ES-I3 (cell line): Measurements from ENCODE around the gene SULT1C2.

Experiments used
- H3K36me3 ChIP-seq: 2 replicates; pipeline ENCODE4 v1.6.1; 2013; ENCODE audit warnings: mild to moderate bottlenecking, low read length, control low read depth, moderate library complexity; ENCODE audit not compliant: insufficient read depth
- H3K4me1 ChIP-seq: 2 replicates; pipeline ENCODE4 v1.6.1; 2013; ENCODE audit warnings: mild to moderate bottlenecking, control low read depth, low read length; ENCODE audit not compliant: insufficient read depth
- H3K9ac ChIP-seq: 2 replicates; pipeline ENCODE4 v1.6.1; 2013; ENCODE audit warnings: low read depth, mild to moderate bottlenecking, low read length, moderate library complexity
- H3K9me3 ChIP-seq: 2 replicates; pipeline ENCODE4 v1.6.1; 2013; ENCODE audit warnings: mild to moderate bottlenecking, low read length, moderate library complexity; ENCODE audit not compliant: control insufficient read depth, insufficient read depth

The SULT1C2 gene

GRCh38 chr2:108288534-108289106 is at the start of gene SULT1C2:
Gene SULT1C2 (plus strand): TSS chr2:108288895. CDS start chr2:108293668, 4,773 bp downstream.
- no peaks in the 10 kb centered on the region for H3K9me3 ChIP-seq
- H3K4me1 ChIP-seq = no peaks in the 10 kb centered on the region
- peak within 1 kb of the TSS; percentile 36; the same call in 1 of the 2 replicates for H3K9ac ChIP-seq
- H3K36me3 ChIP-seq = no peaks in the 10 kb centered on the region

- Histone ChIP-seq H3K9me3 (peaks cover 13% of the 10 kb centered on the region), H3K4me1 (no peaks in the 10 kb centered on the region), H3K9ac (no peak within 1 kb of the TSS), H3K36me3 (no peaks in the 10 kb centered on the region)
These were observed 48.9 kb upstream of the SULT1C2 start, which contains the start of gene SULT1C3 for GRCh38 chr2:108239786-108240185. Gene SULT1C3 (plus strand): TSS chr2:108239968. CDS start chr2:108247195, 7,227 bp downstream.

GRCh38 chr2:108240966-108241365 is 47.7 kb upstream of the SULT1C2 start:
- Histone ChIP-seq H3K4me1 (no peaks in the 10 kb centered on the region), H3K9ac (no peak overlapping the region), H3K36me3 (no peaks in the 10 kb centered on the region), H3K9me3 (peaks cover 18% of the 10 kb centered on the region)

GRCh38 chr2:108243566-108243965 is 45.1 kb upstream of the SULT1C2 start:
- no peak overlapping the region for H3K9ac ChIP-seq
- H3K9me3 ChIP-seq = peaks cover 14% of the 10 kb centered on the region
- H3K36me3 ChIP-seq = no peaks in the 10 kb centered on the region

GRCh38 chr2:108244667-108245414 is 43.9 kb upstream of the SULT1C2 start:
- H3K9me3 ChIP-seq = peaks cover 14% of the 10 kb centered on the region
- H3K9ac ChIP-seq = no peak overlapping the region
- H3K4me1 ChIP-seq = no peaks in the 10 kb centered on the region

More at GRCh38 chr2:108243566-108243965, 45.1 kb upstream of the SULT1C2 start:
- no peaks in the 10 kb centered on the region for H3K4me1 ChIP-seq

GRCh38 chr2:108253106-108253505 is 35.6 kb upstream of the SULT1C2 start:
- H3K4me1 ChIP-seq = no peaks in the 10 kb centered on the region
- H3K9me3 ChIP-seq = no peaks in the 10 kb centered on the region
- no peaks in the 10 kb centered on the region for H3K36me3 ChIP-seq
- no peak overlapping the region for H3K9ac ChIP-seq

More at GRCh38 chr2:108244667-108245414, 43.9 kb upstream of the SULT1C2 start:
- H3K36me3 ChIP-seq = no peaks in the 10 kb centered on the region

GRCh38 chr2:108257757-108258331 is 30.9 kb upstream of the SULT1C2 start:
- Histone ChIP-seq H3K9me3 (no peaks in the 10 kb centered on the region), H3K4me1 (no peaks in the 10 kb centered on the region), H3K9ac (no peak overlapping the region), H3K36me3 (no peaks in the 10 kb centered on the region)

GRCh38 chr2:108260773-108261172 is 27.9 kb upstream of the SULT1C2 start:
- Histone ChIP-seq H3K9ac (no peak overlapping the region), H3K36me3 (no peaks in the 10 kb centered on the region), H3K9me3 (no peaks in the 10 kb centered on the region), H3K4me1 (no peaks in the 10 kb centered on the region)

- no peaks in the 10 kb centered on the region for H3K9me3 ChIP-seq
- H3K9ac ChIP-seq = no peak overlapping the region
- no peaks in the 10 kb centered on the region for H3K4me1 ChIP-seq
- no peaks in the 10 kb centered on the region for H3K36me3 ChIP-seq
These were observed 26.7 kb upstream of the SULT1C2 start for GRCh38 chr2:108262036-108262435.

GRCh38 chr2:108263401-108263800 is 25.3 kb upstream of the SULT1C2 start:
- no peaks in the 10 kb centered on the region for H3K36me3 ChIP-seq
- H3K9ac ChIP-seq = no peak overlapping the region
- no peaks in the 10 kb centered on the region for H3K9me3 ChIP-seq
- H3K4me1 ChIP-seq = no peaks in the 10 kb centered on the region

GRCh38 chr2:108266218-108266617 is 22.5 kb upstream of the SULT1C2 start:
- H3K36me3 ChIP-seq = no peaks in the 10 kb centered on the region
- no peaks in the 10 kb centered on the region for H3K4me1 ChIP-seq
- no peaks in the 10 kb centered on the region for H3K9me3 ChIP-seq
- H3K9ac ChIP-seq = no peak overlapping the region

GRCh38 chr2:108267101-108267500 is 21.6 kb upstream of the SULT1C2 start:
- Histone ChIP-seq H3K9ac (no peak overlapping the region), H3K4me1 (peaks cover 3% of the 10 kb centered on the region; the same call in 1 of the 2 replicates), H3K9me3 (no peaks in the 10 kb centered on the region)

GRCh38 chr2:108268001-108268400 is 20.7 kb upstream of the SULT1C2 start:
- Histone ChIP-seq H3K36me3 (no peaks in the 10 kb centered on the region), H3K4me1 (peaks cover 3% of the 10 kb centered on the region; the same call in 1 of the 2 replicates), H3K9me3 (no peaks in the 10 kb centered on the region), H3K9ac (no peak overlapping the region)

More at GRCh38 chr2:108267101-108267500, 21.6 kb upstream of the SULT1C2 start:
- no peaks in the 10 kb centered on the region for H3K36me3 ChIP-seq

- no peaks in the 10 kb centered on the region for H3K36me3 ChIP-seq
- H3K4me1 ChIP-seq = peaks cover 3% of the 10 kb centered on the region; the same call in 1 of the 2 replicates
- H3K9me3 ChIP-seq = no peaks in the 10 kb centered on the region
- H3K9ac ChIP-seq = no peak overlapping the region
These were observed 18.3 kb upstream of the SULT1C2 start for GRCh38 chr2:108270346-108270745.
